ENCODE measurements around the gene CCM2.

Gene CCM2

DNA sequence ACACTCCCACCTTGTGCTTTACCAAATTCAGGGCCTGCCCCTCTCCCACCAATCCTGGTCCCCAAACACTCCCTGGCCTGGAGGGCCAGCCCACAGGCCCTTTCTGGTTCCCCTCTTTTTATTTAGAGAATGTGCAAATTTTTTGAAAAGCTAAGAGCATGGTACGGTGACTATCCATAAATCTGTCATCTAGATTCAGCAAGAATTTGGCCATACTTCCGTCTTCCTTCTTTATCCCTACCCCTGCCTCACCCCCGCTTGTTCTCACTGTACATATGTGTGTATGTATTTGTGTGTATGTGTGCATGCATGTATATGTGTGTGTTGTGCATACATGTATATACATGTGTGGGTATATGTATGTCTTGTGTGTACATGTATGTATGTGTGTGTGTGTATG is 119.5 kb downstream of the CCM2 start:
- Mint-ChIP-seq H3K36me3 (no peaks in the 10 kb centered on the region), H3K27ac (no peak overlapping the region), H3K9me3 (ENCODE audit: low read depth) (no peaks in the 10 kb centered on the region), H3K4me1 (ENCODE audit: low read depth) (peaks cover 14% of the 10 kb centered on the region), H3K4me3 (no peak overlapping the region), H3K27me3 (peaks cover 4% of the 10 kb centered on the region)

DNA sequence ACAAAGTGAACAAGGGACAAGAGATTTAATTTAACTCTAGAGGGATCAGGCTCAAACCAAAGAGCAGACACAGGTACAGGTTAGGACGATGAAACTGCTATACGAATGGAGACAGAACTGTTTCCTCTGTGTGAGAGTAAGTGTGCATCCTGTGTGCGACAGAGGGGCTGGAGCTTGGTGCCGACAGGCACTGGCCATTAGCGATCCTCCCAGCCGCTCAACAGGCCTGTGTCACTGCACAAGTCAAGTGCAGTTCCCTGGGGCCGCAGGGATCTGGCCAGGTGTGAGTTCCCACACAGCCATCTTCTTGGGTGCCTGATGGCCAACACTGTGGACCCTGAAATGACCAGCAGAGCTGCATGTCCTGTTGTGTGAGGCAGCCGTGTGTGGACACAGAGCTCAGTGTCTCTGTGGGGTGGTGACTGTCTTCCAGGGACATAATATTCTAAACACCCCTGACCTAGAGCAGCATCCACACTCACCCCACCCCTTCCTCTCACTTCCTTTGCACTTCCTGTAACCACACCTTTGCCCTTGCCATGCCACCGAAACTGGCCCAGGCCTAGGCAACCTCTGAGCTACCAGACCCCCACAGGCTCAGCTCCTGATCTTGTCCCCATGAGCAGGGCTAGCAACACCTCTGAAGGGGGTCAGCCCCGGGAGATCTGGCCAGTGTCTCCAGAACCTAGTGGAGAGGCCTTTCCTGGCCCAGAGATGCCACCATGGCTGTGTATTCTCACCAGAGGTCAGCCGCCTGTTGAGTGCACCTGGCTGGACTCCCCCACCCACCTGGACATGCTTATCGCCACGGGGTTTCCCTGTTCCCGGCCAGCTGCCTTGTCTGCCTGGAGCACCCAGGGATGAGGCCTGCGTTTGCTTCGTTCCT is 123.2 kb downstream of the CCM2 start:
- peak overlapping the region; percentile 40 for H3K4me3 Mint-ChIP-seq
- no peaks in the 10 kb centered on the region for H3K36me3 Mint-ChIP-seq
- H3K9me3 Mint-ChIP-seq (ENCODE audit: low read depth) = no peaks in the 10 kb centered on the region
- peaks cover 4% of the 10 kb centered on the region for H3K27me3 Mint-ChIP-seq
- peaks cover 14% of the 10 kb centered on the region for H3K4me1 Mint-ChIP-seq (ENCODE audit: low read depth)
- H3K27ac Mint-ChIP-seq = peak overlapping the region; percentile 80

GRCh38 chr7:45123913-45124710 is 124.1 kb downstream of the CCM2 start:
- H3K4me3 Mint-ChIP-seq = no peak overlapping the region
- H3K9me3 Mint-ChIP-seq (ENCODE audit: low read depth) = no peaks in the 10 kb centered on the region
- no peak overlapping the region for H3K27ac Mint-ChIP-seq
- H3K4me1 Mint-ChIP-seq (ENCODE audit: low read depth) = peaks cover 14% of the 10 kb centered on the region
- H3K27me3 Mint-ChIP-seq = peaks cover 3% of the 10 kb centered on the region
- H3K36me3 Mint-ChIP-seq = no peaks in the 10 kb centered on the region

DNA sequence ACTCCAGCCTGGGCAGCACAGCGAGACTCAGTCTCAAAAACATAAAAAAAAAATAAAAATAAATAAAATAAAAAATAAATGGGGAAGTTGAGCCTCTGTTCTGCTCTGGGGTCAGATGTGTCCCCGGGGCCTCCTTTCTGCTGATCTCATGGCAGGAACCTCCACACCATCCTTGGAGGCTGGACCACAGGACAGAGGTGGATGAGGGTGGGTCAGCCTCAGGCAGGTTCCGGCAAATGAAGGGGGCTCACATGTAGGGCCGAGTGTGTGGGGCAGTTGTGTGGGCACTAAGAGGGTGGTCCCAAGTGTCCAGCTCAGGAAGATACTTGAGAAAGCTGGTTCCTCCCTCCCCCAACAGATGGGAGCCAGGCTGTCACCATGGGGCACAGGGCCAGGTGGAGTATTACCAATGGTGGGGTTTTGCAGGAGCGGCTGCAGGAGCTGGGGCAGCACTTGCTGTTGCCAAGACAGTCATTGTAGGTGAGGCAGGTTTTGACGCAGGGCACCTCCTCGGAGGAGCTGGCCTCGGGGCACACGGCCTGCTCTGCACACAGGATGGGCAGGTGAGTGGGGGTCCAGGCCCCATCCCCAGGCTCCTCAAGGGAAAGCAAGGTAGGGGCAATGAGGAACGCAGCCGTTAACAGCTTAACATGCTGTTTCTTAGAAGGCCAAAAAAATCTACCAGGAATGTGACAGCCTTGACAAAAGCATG is 125.3 kb downstream of the CCM2 start:
- Mint-ChIP-seq H3K4me3 (no peak overlapping the region), H3K27ac (no peak overlapping the region)

More for the DNA sequence above, 125.3 kb downstream of the CCM2 start:
- Mint-ChIP-seq H3K36me3 (no peaks in the 10 kb centered on the region), H3K27me3 (no peaks in the 10 kb centered on the region), H3K9me3 (ENCODE audit: low read depth) (no peaks in the 10 kb centered on the region), H3K4me1 (ENCODE audit: low read depth) (peaks cover 14% of the 10 kb centered on the region)
